HepG2 (cell line): ENCODE measurements around the gene TMEM108. TPM values are rescaled to one million over a fixed set of nuclear protein-coding genes. Genes with fewer than 3 reads are reported as not detected.

Experiments
- ATAC-seq: fragments of 200-7000 bp; cut with Tn5 transposase; 3 replicates; pipeline ENCODE4 v1.9.1; 2020; ENCODE audit warnings: mild to moderate bottlenecking, moderate library complexity
- BruUV-seq: library from RNA; stranded (reverse); fragments of 400-500 nt; replicated peaks from 2 replicates; lab custom pipeline; 2021; lab: Mats Ljungman, UMichigan
- CTCF ChIA-PET: fragments of 300-600 bp; formaldehyde crosslinking; extraction: SDS; loops from one replicate; lab custom pipeline; 2021; ENCODE audit warnings: low total read pairs, inconsistent platforms, low intra/inter-chr PET ratio; lab: Yijun Ruan, JAX
- POLR2A ChIA-PET: fragments of 350-600 bp; sonication (Branson Sonifier 250); formaldehyde crosslinking; loops from one replicate; lab custom pipeline; 2020; ENCODE audit warnings: antibody characterized with exemption, inconsistent platforms; lab: Yijun Ruan, JAX
- DNase-seq: peaks from one replicate; pipeline ENCODE4 v3.0.0-alpha.2; 2015; ENCODE audit warnings: low spot score
- FAIRE-seq: peaks from 3 replicates; lab custom pipeline; 2011; peaks lifted over from hg19 to GRCh38; lab: Jason Lieb, UNC
- H2AFZ ChIP-seq: one replicate; pipeline ENCODE4 v1.6.1; 2011; ENCODE audit warnings: low read length, inconsistent platforms
- H3K27ac ChIP-seq: fragments of 300-600 bp; 3 replicates; pipeline ENCODE4 v1.8.0; 2011; ENCODE audit warnings: mixed run types, mild to moderate bottlenecking, mixed read lengths, low read length, inconsistent platforms; ENCODE audit not compliant: insufficient read depth; ENCODE audit errors: extremely low read length
- H3K27me3 ChIP-seq, 2 experiments: fragments of 200-600 bp in 1 of 2; 2 replicates in 1 of 2; 3 replicates in 1 of 2; pipeline versions ENCODE4 v1.6.0 to v1.8.0; 2011; ENCODE audit warnings: low read length in 2 of 2, mild to moderate bottlenecking in 2 of 2, moderate library complexity in 2 of 2, inconsistent platforms in 1 of 2; ENCODE audit not compliant: insufficient read depth in 2 of 2, control insufficient read depth in 1 of 2
- H3K36me3 ChIP-seq, 2 experiments: fragments of 200-600 bp in 1 of 2; replicated peaks in 1 of 2; 2 replicates in 1 of 2; 3 replicates in 1 of 2; pipeline versions ENCODE4 v1.5.1 to v1.8.0; 2011; ENCODE audit warnings: low read length in 2 of 2, inconsistent platforms in 1 of 2; ENCODE audit not compliant: insufficient read depth in 2 of 2, control insufficient read depth in 1 of 2
- H3K4me1 ChIP-seq: 2 replicates; pipeline ENCODE4 v1.5.1; 2012; ENCODE audit warnings: low read length, inconsistent platforms; ENCODE audit not compliant: insufficient read depth
- H3K4me2 ChIP-seq: 2 replicates; pipeline ENCODE4 v1.6.0; 2011; ENCODE audit warnings: low read depth, low read length, inconsistent platforms
- H3K4me3 ChIP-seq, 3 experiments: fragments of 200-600 bp in 1 of 3; sonication (generic), shearing (Covaris generic) in 1 of 3; replicated peaks in 1 of 3; 2 replicates each; pipeline ENCODE4 v1.5.1; 2011 to 2016; ENCODE audit warnings: low read length in 3 of 3, inconsistent platforms in 2 of 3, low read depth in 2 of 3, mild to moderate bottlenecking in 2 of 3, control low read depth in 1 of 3, mixed read lengths in 1 of 3; ENCODE audit not compliant: insufficient read depth in 1 of 3
- H3K79me2 ChIP-seq: one replicate; pipeline ENCODE4 v1.6.1; 2011; ENCODE audit warnings: low read length, inconsistent platforms; ENCODE audit not compliant: insufficient read depth
- H3K9ac ChIP-seq: 2 replicates; pipeline ENCODE4 v1.6.0; 2011; ENCODE audit warnings: mild to moderate bottlenecking, low read depth, low read length, inconsistent platforms; ENCODE audit not compliant: insufficient read depth
- H3K9me3 ChIP-seq: 2 replicates; pipeline ENCODE4 v1.5.1; 2012; ENCODE audit warnings: mild to moderate bottlenecking, low read length
- H4K20me1 ChIP-seq: 2 replicates; pipeline ENCODE4 v1.6.0; 2011; ENCODE audit warnings: inconsistent platforms, mild to moderate bottlenecking, low read length, moderate library complexity; ENCODE audit not compliant: insufficient read depth
- DBP ChIP-seq: sonication (generic); formaldehyde crosslinking; IDR thresholded peaks from 2 replicates; pipeline ENCODE4 v1.4.0; 2020; ENCODE audit warnings: missing genetic modification reagents; ENCODE audit errors: not compliant biosample characterization
- HDAC1 ChIP-seq: sonication (generic); formaldehyde crosslinking; IDR thresholded peaks from 2 replicates; pipeline ENCODE4 v1.5.1; 2020; ENCODE audit warnings: mild to moderate bottlenecking, missing genetic modification reagents
- HMGXB4 ChIP-seq, 2 experiments: sonication (generic) in 1 of 2; formaldehyde crosslinking in 1 of 2; IDR thresholded peaks; 2 replicates each; pipeline versions ENCODE4 v1.4.0 to v1.6.1; 2018 to 2020; ENCODE audit warnings: missing genetic modification reagents in 2 of 2, borderline replicate concordance in 1 of 2, low read depth in 1 of 2, mild to moderate bottlenecking in 1 of 2, missing biosample characterization in 1 of 2
- SOX13 ChIP-seq, 3 experiments: fragments of 450-650 bp in 1 of 3; sonication (generic) in 1 of 3; formaldehyde crosslinking in 1 of 3; IDR thresholded peaks in 2 of 3; conservative IDR thresholded peaks in 1 of 3; 2 replicates each; pipeline versions ENCODE4 v1.5.0 to v1.6.1; 2016 to 2020; ENCODE audit warnings: antibody characterized with exemption in 1 of 3, mild to moderate bottlenecking in 1 of 3, missing compliant biosample characterization in 1 of 3, missing genetic modification reagents in 1 of 3, moderate library complexity in 1 of 3
- WGBS: methylation state at CpG from one replicate; pipeline ENCODE4 v1.1.6; 2017; ENCODE audit warnings: low lambda C conversion rate; 5-methylcytosine and 5-hydroxymethylcytosine counted together
- in situ Hi-C: cut with HindIII; loops from 2 replicates; pipeline ENCODE4 v1.10.0; 2017; ENCODE audit warnings: low pct_unique_long_range_greater_than_20kb; ENCODE audit not compliant: extremely low pct_ligation_motif_present
- intact Hi-C: fragments of 100-400 bp; cut with micrococcal nuclease; formaldehyde crosslinking; loops from one replicate; pipeline ENCODE4 v1.10.0; 2022; ENCODE audit not compliant: unreplicated experiment
- polyA plus RNA-seq, 8 experiments: library from polyadenylated mRNA; depleted of rRNA in 3 of 8; stranded (reverse) in 7 of 8; unstranded in 1 of 8; fragments of >200 nt; fragmentation: Illumina TruSeq in 4 of 8; extraction: Trizol in 4 of 8; gene quantifications; 2 replicates each; pipeline versions ENCODE4 v1.2.1 to v1.2.3, GENCODE V29; 2011 to 2016; ENCODE audit warnings: low read depth in 4 of 8, missing spikeins in 1 of 8, mixed read lengths in 1 of 8; ENCODE audit not compliant: insufficient read depth in 1 of 8
- total RNA-seq, 5 experiments: library from RNA; depleted of rRNA; stranded (reverse); fragments of >200 nt; fragmentation: Illumina TruSeq; extraction: Trizol; gene quantifications; 2 replicates each; pipeline ENCODE4 v1.2.3, GENCODE V29; 2016; ENCODE audit warnings: low read depth in 1 of 5

Gene TMEM108
- total and polyA plus RNA-seq, 2 of the 13 experiments (the other 11 are each of a cell fraction or from before 2014, with no cell fraction given) = not detected

- no peak for TF ChIP-seq HMGXB4 (CRISPR knock-in tag; IDR thresholded peaks at IDR 0.05; ENCODE audit: borderline replicate concordance in 1 of 2, low read depth in 1 of 2)
- no peak for TF ChIP-seq DBP
Observed at GRCh38 chr3:133271539-133271938, 233.3 kb downstream of the TMEM108 start (continued).

- Histone ChIP-seq H3K36me3 (no peaks in the 10 kb centered on the region), H3K27ac (no peak overlapping the region), H3K9me3 (no peaks in the 10 kb centered on the region), H3K4me3 (no peak overlapping the region)
- WGBS = 27% methylated on average over 2 of the region's 2 CpGs
- intact Hi-C loops (no loop called here), in situ Hi-C loops (no loop called here)
- DNase-seq (no peak), ATAC-seq (no peak)
- TF ChIP-seq HDAC1 (CRISPR knock-in tag) = no peak
- TF ChIP-seq SOX13 (IDR thresholded peaks at IDR 0.05) = no peak
- TF ChIP-seq SOX13 (CRISPR knock-in tag; conservative IDR thresholded peaks at IDR 0.05 in 1 of 2, IDR thresholded peaks at IDR 0.05 in 1 of 2) = no peak
- TF ChIP-seq, all 625 proteins: peak for 0
- Histone ChIP-seq H2AFZ (no peak overlapping the region), H3K79me2 (no peaks in the 10 kb centered on the region), H3K4me1 (no peaks in the 10 kb centered on the region), H4K20me1 (no peaks in the 10 kb centered on the region), H3K27me3 (no peaks in the 10 kb centered on the region), H3K4me2 (no peak overlapping the region), H3K9ac (no peak overlapping the region)
- BruUV-seq = no TSS peak
- no peak for FAIRE-seq
- POLR2A ChIA-PET = no interaction called here
- CTCF ChIA-PET = no interaction called here
Observed at GRCh38 chr3:133273346-133273745, 235.2 kb downstream of the TMEM108 start.
